ENCODE data around the gene ZNF333.

The ZNF333 gene

DNA sequence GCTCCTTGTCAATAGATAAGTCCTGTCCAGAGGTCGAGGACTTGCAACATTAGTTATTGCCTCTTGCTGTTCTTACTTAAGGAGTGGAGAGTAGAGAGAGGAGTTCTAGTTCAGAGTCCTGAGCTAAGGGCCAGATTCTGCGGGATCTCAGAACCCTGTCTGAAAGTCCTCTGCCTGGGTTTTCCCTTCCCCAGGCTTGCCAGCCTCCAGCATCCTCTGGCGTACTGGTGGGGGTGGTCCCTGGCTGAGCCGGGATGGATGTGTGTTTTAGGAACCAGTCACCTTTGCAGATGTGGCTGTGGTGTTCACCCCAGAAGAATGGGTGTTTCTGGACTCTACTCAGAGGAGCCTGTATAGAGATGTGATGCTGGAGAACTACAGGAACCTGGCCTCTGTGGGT lies 26.0 kb downstream of the ZNF333 start:
- H3K9me3 Mint-ChIP-seq: peaks cover 37% of the 10 kb centered on the region
- ATAC-seq (replicated peaks; ENCODE audit: extremely low read depth, poor library complexity, severe bottlenecking): no peak
- DNase-seq (ENCODE audit: low spot score in 2 of 2): no peak
- no peak overlapping the region for H3K4me3 Mint-ChIP-seq
- H3K4me1 Mint-ChIP-seq: no peaks in the 10 kb centered on the region
- no peaks in the 10 kb centered on the region for H3K27me3 Mint-ChIP-seq
- no peak overlapping the region for H3K27ac Mint-ChIP-seq (ENCODE audit: low read depth)
- H3K36me3 Mint-ChIP-seq (ENCODE audit: insufficient read depth): peaks cover 33% of the 10 kb centered on the region

DNA sequence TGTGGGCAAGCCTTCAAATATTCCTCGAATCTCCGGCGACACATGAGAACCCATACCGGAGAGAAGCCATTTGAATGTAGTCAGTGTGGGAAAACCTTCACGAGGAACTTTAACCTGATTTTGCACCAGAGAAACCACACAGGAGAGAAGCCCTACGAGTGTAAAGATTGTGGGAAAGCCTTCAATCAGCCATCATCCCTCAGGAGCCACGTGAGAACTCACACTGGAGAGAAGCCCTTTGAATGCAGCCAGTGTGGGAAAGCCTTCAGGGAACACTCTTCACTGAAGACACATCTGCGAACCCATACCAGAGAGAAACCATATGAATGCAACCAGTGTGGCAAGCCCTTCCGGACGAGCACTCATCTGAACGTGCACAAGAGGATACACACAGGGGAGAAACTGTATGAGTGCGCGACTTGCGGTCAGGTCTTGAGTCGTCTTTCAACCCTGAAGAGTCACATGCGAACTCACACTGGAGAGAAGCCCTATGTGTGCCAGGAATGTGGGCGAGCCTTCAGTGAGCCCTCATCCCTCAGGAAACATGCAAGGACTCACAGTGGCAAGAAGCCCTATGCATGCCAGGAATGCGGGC lies 28.8 kb downstream of the ZNF333 start:
- Mint-ChIP-seq H3K27ac (ENCODE audit: low read depth) (no peak overlapping the region), H3K9me3 (peaks cover 32% of the 10 kb centered on the region), H3K4me3 (no peak overlapping the region), H3K36me3 (ENCODE audit: insufficient read depth) (peaks cover 23% of the 10 kb centered on the region), H3K27me3 (no peaks in the 10 kb centered on the region), H3K4me1 (no peaks in the 10 kb centered on the region)
- DNase-seq (ENCODE audit: low spot score in 2 of 2) (no peak), ATAC-seq (replicated peaks; ENCODE audit: extremely low read depth, poor library complexity, severe bottlenecking) (no peak)

DNA sequence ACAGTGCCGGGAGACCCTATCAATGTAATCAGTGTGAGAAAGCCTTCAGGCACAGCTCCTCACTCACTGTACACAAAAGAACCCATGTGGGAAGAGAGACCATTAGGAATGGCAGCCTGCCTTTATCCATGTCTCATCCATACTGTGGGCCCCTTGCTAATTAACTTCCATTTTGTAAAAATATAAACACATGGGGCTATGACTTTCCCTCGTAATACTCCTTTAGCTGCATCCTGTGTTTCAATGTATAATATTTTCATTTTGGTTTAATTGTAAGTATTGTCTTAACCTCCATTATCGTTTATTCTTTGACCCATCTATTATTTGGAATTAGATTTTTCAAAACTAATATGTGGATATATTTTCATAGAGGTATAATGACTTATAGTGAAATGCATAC lies 29.3 kb downstream of the ZNF333 start:
- H3K4me3 Mint-ChIP-seq: no peak overlapping the region

DNA sequence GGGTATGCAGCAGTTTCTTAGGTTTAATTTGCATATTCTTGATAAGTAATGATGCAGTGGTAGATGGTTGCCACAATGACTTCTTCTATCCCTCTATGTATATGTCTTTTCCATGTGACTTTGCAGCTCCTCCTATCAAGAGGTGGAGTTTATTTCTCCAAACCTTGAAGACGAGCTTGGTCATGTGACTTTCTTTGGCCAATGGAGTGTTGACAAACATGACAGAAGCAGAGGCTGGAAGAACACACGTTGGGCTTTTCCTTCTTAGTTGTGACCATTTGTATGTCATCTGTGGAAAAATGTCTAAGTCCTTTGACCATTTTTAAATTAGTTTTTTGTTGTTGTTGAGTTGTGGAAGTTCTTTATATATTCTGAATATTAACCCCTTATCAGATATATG lies 32.3 kb downstream of the ZNF333 start:
- H3K27ac Mint-ChIP-seq (ENCODE audit: low read depth): no peak overlapping the region
- H3K4me1 Mint-ChIP-seq: no peaks in the 10 kb centered on the region
- ATAC-seq (replicated peaks; ENCODE audit: extremely low read depth, poor library complexity, severe bottlenecking) (no peak), DNase-seq (ENCODE audit: low spot score in 2 of 2) (no peak)
- H3K4me3 Mint-ChIP-seq: no peak overlapping the region
- no peaks in the 10 kb centered on the region for H3K27me3 Mint-ChIP-seq
- peaks cover 6% of the 10 kb centered on the region for H3K36me3 Mint-ChIP-seq (ENCODE audit: insufficient read depth)
- peaks cover 28% of the 10 kb centered on the region for H3K9me3 Mint-ChIP-seq

More for the DNA sequence above, 29.3 kb downstream of the ZNF333 start:
- ATAC-seq (replicated peaks; ENCODE audit: extremely low read depth, poor library complexity, severe bottlenecking): no peak
- Mint-ChIP-seq H3K36me3 (ENCODE audit: insufficient read depth) (peaks cover 23% of the 10 kb centered on the region), H3K4me1 (no peaks in the 10 kb centered on the region), H3K27ac (ENCODE audit: low read depth) (no peak overlapping the region), H3K27me3 (no peaks in the 10 kb centered on the region), H3K9me3 (peaks cover 32% of the 10 kb centered on the region)
- no peak for DNase-seq (ENCODE audit: low spot score in 2 of 2)

DNA sequence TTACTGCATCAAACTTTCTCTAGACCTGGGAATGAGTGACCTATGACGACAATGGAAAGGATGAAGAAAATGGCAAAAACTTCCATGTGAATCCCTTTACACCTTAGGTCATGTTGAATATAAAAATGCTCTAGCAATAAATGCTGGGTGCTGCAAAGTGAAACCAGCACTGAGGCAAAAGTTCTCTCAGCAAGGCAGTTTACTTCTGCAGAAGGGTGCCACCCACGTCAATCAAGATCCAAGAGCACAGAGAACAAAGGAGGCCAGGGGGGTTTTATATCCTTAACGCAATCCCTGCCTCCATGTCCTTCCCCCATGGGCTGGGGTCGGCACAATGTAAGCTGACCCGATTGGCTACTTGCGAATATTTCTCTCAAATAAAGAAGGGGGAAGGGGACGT lies 38.7 kb downstream of the ZNF333 start:
- no peak overlapping the region for H3K4me3 Mint-ChIP-seq
- peaks cover 23% of the 10 kb centered on the region for H3K9me3 Mint-ChIP-seq

DNA sequence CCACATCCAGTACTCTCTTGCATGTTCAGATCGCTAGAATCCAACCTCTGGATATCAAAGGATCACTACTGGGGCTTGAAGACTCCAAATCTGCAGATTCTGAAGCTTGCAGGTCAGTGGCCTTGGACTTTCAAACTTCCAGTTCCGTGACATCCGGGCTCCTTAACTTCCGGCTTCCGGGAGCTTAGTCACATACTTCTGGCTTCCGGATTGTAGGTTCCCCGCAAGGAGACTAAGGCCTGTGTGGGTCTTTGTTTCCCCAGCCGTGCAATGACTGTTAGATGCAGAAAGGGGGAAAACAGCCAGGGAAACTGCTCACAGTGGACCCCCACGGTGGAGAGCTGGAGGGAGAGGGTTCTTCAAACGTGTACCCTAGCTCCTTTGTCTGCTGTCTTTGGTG lies 41.4 kb downstream of the ZNF333 start:
- ATAC-seq (replicated peaks; ENCODE audit: extremely low read depth, poor library complexity, severe bottlenecking): no peak
- Mint-ChIP-seq H3K27me3 (peaks cover 40% of the 10 kb centered on the region), H3K36me3 (ENCODE audit: insufficient read depth) (no peaks in the 10 kb centered on the region), H3K4me3 (no peak overlapping the region), H3K27ac (ENCODE audit: low read depth) (no peak overlapping the region), H3K9me3 (peaks cover 22% of the 10 kb centered on the region), H3K4me1 (no peaks in the 10 kb centered on the region)
- DNase-seq (ENCODE audit: low spot score in 2 of 2): no peak

More for the DNA sequence above, 38.7 kb downstream of the ZNF333 start:
- no peak overlapping the region for H3K27ac Mint-ChIP-seq (ENCODE audit: low read depth)
- no peaks in the 10 kb centered on the region for H3K36me3 Mint-ChIP-seq (ENCODE audit: insufficient read depth)
- peaks cover 18% of the 10 kb centered on the region for H3K27me3 Mint-ChIP-seq
- no peak for DNase-seq (ENCODE audit: low spot score in 2 of 2)
- ATAC-seq (replicated peaks; ENCODE audit: extremely low read depth, poor library complexity, severe bottlenecking): no peak
- H3K4me1 Mint-ChIP-seq: no peaks in the 10 kb centered on the region

DNA sequence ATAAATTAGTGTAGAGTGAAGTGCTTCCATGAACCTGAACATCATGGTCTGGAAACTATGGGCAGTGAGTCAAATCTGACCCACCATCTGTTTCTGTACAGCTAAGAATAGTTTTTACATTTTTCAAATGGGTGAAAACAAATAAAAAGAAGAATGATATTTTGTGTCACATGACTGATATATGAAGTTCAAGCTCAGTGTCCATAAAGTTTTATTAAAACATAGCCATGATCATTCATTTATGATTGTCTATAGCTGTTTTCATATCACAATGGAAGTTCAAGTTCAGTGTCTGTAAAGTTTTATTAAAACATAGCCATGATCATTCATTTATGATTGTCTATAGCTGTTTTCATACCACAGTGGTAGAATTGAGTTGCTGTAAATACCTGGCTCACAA lies 42.7 kb downstream of the ZNF333 start:
- H3K9me3 Mint-ChIP-seq: peaks cover 15% of the 10 kb centered on the region
- no peak overlapping the region for H3K27ac Mint-ChIP-seq (ENCODE audit: low read depth)
- no peak overlapping the region for H3K4me3 Mint-ChIP-seq
- no peaks in the 10 kb centered on the region for H3K36me3 Mint-ChIP-seq (ENCODE audit: insufficient read depth)
- DNase-seq (ENCODE audit: low spot score in 2 of 2) (no peak), ATAC-seq (replicated peaks; ENCODE audit: extremely low read depth, poor library complexity, severe bottlenecking) (no peak)
- H3K27me3 Mint-ChIP-seq: peaks cover 44% of the 10 kb centered on the region
- H3K4me1 Mint-ChIP-seq: no peaks in the 10 kb centered on the region

DNA sequence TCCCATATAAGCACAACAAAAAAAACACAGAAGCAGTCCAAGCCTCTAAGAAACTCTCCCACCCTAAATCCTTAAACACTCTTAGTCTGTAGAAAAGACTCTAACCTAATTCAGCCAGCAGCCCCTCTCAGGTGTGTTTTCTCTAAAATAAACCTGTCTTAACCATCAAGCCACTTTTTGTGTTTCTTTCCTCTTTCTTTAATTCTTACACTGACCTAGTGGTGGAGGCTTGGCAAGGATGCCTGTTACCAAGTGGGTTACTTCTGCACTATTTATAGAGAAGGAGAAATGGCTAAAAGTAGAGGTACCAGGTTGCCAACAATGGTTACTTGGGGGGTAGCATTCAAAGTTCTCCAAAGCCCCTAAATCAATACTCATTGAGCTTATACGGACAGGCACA lies 43.7 kb downstream of the ZNF333 start:
- peaks cover 11% of the 10 kb centered on the region for H3K9me3 Mint-ChIP-seq
- H3K27ac Mint-ChIP-seq (ENCODE audit: low read depth): no peak overlapping the region
- H3K4me1 Mint-ChIP-seq: no peaks in the 10 kb centered on the region
- peaks cover 48% of the 10 kb centered on the region for H3K27me3 Mint-ChIP-seq
- H3K36me3 Mint-ChIP-seq (ENCODE audit: insufficient read depth): no peaks in the 10 kb centered on the region
- no peak overlapping the region for H3K4me3 Mint-ChIP-seq
- no peak for ATAC-seq (replicated peaks; ENCODE audit: extremely low read depth, poor library complexity, severe bottlenecking)
- no peak for DNase-seq (ENCODE audit: low spot score in 2 of 2)

DNA sequence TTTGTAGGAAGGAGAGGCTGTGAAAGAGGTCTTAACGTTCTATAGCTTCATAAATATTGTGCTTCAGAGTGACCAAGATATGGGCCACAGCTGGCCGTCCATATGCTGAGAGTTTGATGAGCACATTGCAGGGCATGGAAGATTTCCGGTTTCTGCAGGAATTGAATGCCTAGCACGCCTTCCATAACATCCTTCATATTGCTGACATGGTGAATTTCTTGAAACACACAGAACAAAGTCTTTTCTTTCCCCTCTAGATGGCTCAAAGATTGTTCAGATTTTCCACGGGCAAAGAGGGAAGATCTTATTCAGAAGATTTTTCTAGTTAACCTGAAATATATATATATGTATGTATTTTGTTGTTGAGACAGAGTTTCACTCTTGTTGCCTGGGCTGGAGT lies 46.1 kb downstream of the ZNF333 start:
- H3K4me1 Mint-ChIP-seq: no peaks in the 10 kb centered on the region
- H3K27me3 Mint-ChIP-seq: peaks cover 44% of the 10 kb centered on the region
- H3K9me3 Mint-ChIP-seq: peaks cover 4% of the 10 kb centered on the region
- ATAC-seq (replicated peaks; ENCODE audit: extremely low read depth, poor library complexity, severe bottlenecking) (no peak), DNase-seq (ENCODE audit: low spot score in 2 of 2) (no peak)
- no peak overlapping the region for H3K4me3 Mint-ChIP-seq
- H3K27ac Mint-ChIP-seq (ENCODE audit: low read depth): no peak overlapping the region
- no peaks in the 10 kb centered on the region for H3K36me3 Mint-ChIP-seq (ENCODE audit: insufficient read depth)

DNA sequence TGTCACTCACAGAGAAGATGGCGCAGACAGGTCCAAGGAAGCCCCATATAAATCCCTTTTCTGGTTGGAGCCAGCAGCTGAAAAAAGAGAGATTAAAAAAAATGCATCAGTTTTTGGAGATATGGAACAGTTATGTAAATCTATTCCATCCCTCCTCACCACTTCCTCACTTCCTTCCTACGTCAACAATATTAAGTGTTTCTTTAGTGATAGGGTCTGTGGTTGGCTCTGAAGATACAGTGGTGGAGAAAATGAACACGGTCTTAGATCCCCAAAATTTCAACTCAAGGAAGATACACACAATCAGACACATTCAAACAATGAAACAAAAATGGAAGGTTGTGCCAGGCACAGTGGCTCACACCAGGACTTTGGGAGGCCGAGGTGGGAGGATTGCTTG lies 57.0 kb downstream of the ZNF333 start:
- DNase-seq (ENCODE audit: low spot score in 2 of 2) (no peak), ATAC-seq (replicated peaks; ENCODE audit: extremely low read depth, poor library complexity, severe bottlenecking) (no peak)
- no peak overlapping the region for H3K27ac Mint-ChIP-seq (ENCODE audit: low read depth)
- H3K4me3 Mint-ChIP-seq: no peak overlapping the region
- H3K36me3 Mint-ChIP-seq (ENCODE audit: insufficient read depth): peaks cover 6% of the 10 kb centered on the region
- no peaks in the 10 kb centered on the region for H3K27me3 Mint-ChIP-seq
- H3K4me1 Mint-ChIP-seq: no peaks in the 10 kb centered on the region
- H3K9me3 Mint-ChIP-seq: no peaks in the 10 kb centered on the region

DNA sequence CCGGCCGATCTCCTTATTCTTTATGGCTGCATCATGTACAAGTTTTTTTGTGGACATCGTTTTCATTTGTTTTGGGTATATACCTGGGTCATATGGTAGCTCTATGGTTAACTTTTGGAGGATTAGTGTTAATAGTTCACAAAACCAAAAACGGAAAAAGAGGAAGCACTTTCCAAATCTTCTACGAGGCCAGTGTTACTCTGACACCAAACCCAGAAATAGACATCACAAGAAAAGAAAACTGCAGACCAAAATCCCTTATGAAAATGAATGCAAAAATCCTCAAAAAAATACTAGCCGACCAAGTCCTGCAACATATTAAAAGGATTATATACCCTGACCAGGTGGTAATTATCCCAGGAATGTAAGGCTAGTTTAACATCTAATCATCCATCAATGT lies 58.8 kb downstream of the ZNF333 start:
- Mint-ChIP-seq H3K9me3 (no peaks in the 10 kb centered on the region), H3K27ac (ENCODE audit: low read depth) (no peak overlapping the region), H3K27me3 (no peaks in the 10 kb centered on the region), H3K4me3 (no peak overlapping the region), H3K4me1 (no peaks in the 10 kb centered on the region), H3K36me3 (ENCODE audit: insufficient read depth) (peaks cover 4% of the 10 kb centered on the region)
- no peak for DNase-seq (ENCODE audit: low spot score in 2 of 2)
- no peak for ATAC-seq (replicated peaks; ENCODE audit: extremely low read depth, poor library complexity, severe bottlenecking)

DNA sequence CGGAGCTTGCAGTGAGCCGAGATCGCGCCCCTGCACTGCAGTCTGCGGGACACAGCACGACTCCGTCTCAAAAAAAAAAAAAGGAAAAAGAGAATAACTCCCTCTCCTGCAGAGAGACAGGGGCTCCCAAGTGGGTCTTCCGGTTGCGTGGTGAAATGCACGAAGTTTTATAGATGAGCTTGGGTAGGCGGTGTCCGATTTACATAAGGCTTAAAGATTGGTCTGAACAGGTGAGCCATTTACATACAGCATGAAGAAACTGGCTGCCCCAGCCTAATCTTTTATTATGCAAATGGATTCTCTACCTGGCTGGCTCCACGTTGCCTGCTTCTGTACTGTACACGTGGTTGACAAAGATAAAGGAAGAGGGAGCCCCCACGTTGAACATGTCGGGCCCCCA lies 69.0 kb downstream of the ZNF333 start:
- H3K36me3 Mint-ChIP-seq (ENCODE audit: insufficient read depth): peaks cover 2% of the 10 kb centered on the region
- H3K9me3 Mint-ChIP-seq: peaks cover 9% of the 10 kb centered on the region
- peaks cover 32% of the 10 kb centered on the region for H3K27me3 Mint-ChIP-seq

DNA sequence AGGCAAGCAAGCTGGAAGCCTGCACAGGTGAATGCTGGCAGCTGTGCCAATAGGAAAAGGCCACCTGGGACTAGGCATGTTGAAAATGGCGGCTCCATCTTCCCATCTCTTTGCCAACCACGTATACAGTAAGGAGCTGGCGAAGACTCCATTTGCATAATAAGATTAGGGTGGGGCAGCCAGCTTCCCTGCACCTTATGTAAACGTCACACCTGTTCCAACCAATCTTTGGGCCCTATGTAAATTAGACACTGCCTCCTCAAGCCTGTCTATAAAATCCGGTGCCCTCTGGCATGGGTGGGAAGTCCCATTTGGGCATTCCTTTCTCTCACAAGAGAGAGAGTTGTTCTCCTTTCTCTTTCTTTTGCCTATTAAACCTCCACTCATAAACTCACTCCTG lies 71.8 kb downstream of the ZNF333 start:
- no peak for DNase-seq (ENCODE audit: low spot score in 2 of 2)
- Mint-ChIP-seq H3K9me3 (peaks cover 9% of the 10 kb centered on the region), H3K27ac (ENCODE audit: low read depth) (no peak overlapping the region), H3K4me1 (peaks cover 6% of the 10 kb centered on the region), H3K36me3 (ENCODE audit: insufficient read depth) (peaks cover 6% of the 10 kb centered on the region), H3K27me3 (peaks cover 50% of the 10 kb centered on the region), H3K4me3 (no peak overlapping the region)
- no peak for ATAC-seq (replicated peaks; ENCODE audit: extremely low read depth, poor library complexity, severe bottlenecking)

More for the DNA sequence above, 69.0 kb downstream of the ZNF333 start:
- Mint-ChIP-seq H3K4me3 (no peak overlapping the region), H3K27ac (ENCODE audit: low read depth) (no peak overlapping the region), H3K4me1 (peaks cover 2% of the 10 kb centered on the region)
- no peak for ATAC-seq (replicated peaks; ENCODE audit: extremely low read depth, poor library complexity, severe bottlenecking)
- DNase-seq (ENCODE audit: low spot score in 2 of 2): no peak

DNA sequence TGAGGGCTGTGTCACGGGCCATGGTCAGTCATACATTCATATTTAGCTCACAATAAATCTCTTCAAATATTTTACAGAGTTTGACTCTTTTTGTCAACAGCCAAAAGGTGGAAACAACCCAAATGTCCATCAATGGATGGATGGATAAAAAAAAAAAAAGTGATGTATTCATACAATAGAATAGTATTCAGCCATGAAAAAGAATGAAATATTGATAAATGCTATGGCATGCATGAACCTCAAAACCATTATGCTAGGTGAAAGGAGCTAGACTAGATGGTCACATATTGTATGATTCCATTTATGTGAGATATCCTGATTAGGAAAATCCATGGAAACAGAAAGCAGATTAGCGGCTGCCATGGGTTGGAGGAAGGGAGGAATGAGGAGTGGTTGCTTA lies 72.3 kb downstream of the ZNF333 start:
- Mint-ChIP-seq H3K27me3 (peaks cover 50% of the 10 kb centered on the region), H3K36me3 (ENCODE audit: insufficient read depth) (peaks cover 6% of the 10 kb centered on the region), H3K4me1 (peaks cover 6% of the 10 kb centered on the region), H3K4me3 (no peak overlapping the region), H3K9me3 (peaks cover 9% of the 10 kb centered on the region), H3K27ac (ENCODE audit: low read depth) (no peak overlapping the region)
- ATAC-seq (replicated peaks; ENCODE audit: extremely low read depth, poor library complexity, severe bottlenecking) (no peak), DNase-seq (ENCODE audit: low spot score in 2 of 2) (no peak)
